ENCODE measurements around the gene SLC31A1.

DNA sequence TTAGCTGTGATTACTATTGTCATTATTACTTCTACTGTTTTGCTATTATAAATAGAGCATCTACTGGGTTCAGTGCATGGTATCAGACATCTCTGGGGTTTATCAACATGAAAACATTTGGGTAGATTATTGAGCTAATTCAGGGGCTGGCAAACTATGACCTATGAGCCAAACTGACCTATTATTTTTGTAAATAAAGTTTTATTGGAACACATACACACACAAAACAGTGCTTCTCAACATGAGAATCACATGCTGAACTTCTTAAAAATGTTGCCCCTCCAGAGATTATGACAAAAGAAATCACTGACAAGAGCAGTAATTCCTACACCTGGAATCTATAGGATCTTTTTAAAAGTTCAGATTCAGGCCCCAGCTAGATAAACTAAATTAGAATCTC lies 40.2 kb upstream of the SLC31A1 start:
- TF ChIP-seq, protein P1, sequence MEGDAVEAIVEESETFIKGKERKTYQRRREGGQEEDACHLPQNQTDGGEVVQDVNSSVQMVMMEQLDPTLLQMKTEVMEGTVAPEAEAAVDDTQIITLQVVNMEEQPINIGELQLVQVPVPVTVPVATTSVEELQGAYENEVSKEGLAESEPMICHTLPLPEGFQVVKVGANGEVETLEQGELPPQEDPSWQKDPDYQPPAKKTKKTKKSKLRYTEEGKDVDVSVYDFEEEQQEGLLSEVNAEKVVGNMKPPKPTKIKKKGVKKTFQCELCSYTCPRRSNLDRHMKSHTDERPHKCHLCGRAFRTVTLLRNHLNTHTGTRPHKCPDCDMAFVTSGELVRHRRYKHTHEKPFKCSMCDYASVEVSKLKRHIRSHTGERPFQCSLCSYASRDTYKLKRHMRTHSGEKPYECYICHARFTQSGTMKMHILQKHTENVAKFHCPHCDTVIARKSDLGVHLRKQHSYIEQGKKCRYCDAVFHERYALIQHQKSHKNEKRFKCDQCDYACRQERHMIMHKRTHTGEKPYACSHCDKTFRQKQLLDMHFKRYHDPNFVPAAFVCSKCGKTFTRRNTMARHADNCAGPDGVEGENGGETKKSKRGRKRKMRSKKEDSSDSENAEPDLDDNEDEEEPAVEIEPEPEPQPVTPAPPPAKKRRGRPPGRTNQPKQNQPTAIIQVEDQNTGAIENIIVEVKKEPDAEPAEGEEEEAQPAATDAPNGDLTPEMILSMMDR (IDR thresholded peaks at IDR 0.05; ENCODE audit: extremely low read depth in 1 of 2, insufficient read depth in 1 of 2, low read depth in 1 of 2, low read length in 2 of 2), result no peak
- TF ChIP-seq POLR2A (IDR thresholded peaks at IDR 0.05; ENCODE audit: low read depth, low read length) (no peak), EZH2 (IDR thresholded peaks at IDR 0.05; ENCODE audit: borderline replicate concordance, low read depth, low read length, severe bottlenecking) (no peak), POLR2AphosphoS5 (IDR thresholded peaks at IDR 0.05; ENCODE audit: insufficient read depth, low read depth, low read length) (no peak), FOS (IDR thresholded peaks at IDR 0.05; ENCODE audit: borderline replicate concordance, insufficient read depth, low read length) (no peak), MYC (IDR thresholded peaks at IDR 0.05; ENCODE audit: low read depth, low read length) (no peak), MAX (IDR thresholded peaks at IDR 0.05; ENCODE audit: insufficient read depth, insufficient read length) (no peak), JUN (IDR thresholded peaks at IDR 0.05; ENCODE audit: borderline replicate concordance, insufficient read depth, insufficient read length, low read depth) (no peak)
